GM19324 (cell line): ENCODE results near the gene TNS1.

Experiments used
- ATAC-seq: cut with Tn5 transposase; IDR thresholded peaks from one replicate; pipeline ENCODE4 v1.9.1; 2021; ENCODE audit warnings: mild to moderate bottlenecking, moderate library complexity; ENCODE audit not compliant: unreplicated experiment, low FRiP score

TNS1 gene

DNA sequence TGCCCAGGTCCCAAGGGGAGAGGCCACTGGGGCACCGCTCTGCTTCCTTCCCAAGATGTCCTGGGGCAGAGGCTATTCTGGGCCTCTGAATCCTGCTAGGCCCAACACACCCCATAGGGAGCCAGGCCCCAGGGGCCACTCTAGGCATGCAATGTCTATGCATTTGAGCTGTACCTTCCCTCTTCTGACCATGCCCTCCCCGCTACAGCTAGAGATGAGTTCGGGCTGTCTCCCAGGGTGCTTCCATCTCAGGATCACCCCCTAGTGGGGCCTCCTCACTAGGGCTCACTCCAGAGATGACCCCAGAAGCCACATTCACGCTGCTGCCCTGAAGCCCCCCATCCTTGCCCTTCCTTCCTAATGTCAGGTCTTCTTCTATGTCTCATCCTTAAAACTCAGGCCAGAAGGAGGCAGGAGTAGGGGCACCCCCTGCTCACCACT is 54.4 kb downstream of the TNS1 start:
- ATAC-seq = no peak

GRCh38 chr2:217947383-217948350 is 55.1 kb downstream of the TNS1 start:
- ATAC-seq = no peak

- ATAC-seq = no peak
Measured at GRCh38 chr2:217946051-217946450, 56.7 kb downstream of the TNS1 start.

GRCh38 chr2:217945530-217945929 is 57.3 kb downstream of the TNS1 start:
- no peak for ATAC-seq

DNA sequence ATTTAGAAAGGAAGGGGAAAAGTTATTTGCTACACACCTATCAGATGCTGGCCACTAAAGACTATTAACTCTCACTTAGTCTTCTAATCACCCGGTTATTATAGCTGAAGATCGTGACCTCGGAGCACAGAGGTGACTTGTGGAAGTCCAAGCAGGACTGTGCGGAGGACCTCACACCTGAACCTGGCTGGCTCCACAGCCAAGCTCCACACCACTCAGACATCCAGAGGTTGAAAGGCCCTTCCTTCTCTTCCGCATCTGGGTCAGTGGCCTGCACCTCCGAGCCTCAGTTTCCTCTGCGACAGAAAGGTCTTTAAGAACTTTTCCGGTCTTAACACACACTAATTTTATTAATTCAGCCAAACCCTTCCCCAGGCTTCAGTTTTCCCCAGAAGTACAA is 57.9 kb downstream of the TNS1 start:
- ATAC-seq = no peak

GRCh38 chr2:217944366-217944765 is 58.4 kb downstream of the TNS1 start:
- ATAC-seq = no peak

GRCh38 chr2:217943446-217944321 is 59.1 kb downstream of the TNS1 start:
- ATAC-seq = no peak

GRCh38 chr2:217942731-217943335 is 60.0 kb downstream of the TNS1 start:
- ATAC-seq = no peak

DNA sequence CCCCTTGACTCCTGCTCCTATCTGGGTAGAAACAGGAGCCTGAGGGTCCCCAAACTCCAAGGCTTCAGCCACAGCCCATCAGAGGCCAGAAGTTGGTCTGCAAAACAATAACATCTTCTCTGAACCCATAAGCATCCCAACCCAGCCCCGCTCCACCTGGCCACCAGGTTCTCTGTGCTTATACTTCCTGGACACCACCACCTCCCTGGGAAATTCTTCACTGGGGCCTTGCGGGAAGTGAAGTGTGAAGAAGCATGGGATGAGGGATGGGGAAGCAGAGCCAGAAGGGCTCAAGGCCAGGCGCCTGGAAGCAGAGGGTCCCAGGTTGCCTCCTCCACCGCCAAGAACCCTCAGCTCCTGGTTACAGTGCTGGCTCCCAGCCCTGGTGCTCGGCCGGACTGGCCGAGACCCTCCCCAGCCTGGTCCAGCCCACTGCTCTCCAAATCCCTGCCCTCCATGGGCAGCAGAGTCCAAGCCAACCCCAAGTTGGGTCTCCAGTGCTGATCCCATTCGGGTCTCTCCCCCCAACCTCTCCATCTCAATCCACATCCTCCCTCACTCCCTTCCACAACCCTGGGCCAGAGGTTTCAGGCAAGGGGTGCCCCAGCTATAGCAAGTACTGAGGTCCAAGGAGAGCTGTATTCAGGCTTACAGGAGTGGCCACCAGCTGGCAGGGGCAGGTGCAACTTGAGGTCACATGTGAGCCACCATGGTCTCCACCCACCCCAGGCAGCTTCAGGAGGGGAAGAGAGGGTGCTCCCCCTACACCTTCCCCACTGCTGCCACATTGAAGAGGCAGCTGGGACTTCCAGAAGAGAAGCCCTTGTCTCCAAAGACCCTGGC is 60.7 kb downstream of the TNS1 start:
- no peak for ATAC-seq

DNA sequence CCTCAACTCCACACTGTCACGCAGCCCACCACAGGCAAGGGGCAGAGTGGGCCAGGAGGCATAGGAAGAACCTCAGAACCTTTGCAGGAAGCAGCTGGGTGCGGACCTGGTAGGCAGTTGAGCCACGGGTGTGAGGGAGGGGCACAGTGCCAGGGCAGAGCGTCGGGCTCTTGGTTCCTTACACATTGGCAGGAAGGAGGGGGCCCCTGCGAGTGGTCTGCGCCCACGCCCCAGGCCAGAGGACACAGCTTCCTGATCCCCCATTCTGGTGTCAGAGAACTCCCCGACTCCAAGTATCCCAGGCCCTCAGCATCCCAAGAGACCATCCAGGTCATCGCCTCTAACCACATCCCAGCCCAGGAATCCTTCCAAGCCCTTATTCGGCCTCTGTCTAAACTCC is 61.5 kb downstream of the TNS1 start:
- no peak for ATAC-seq

- no peak for ATAC-seq
Measured at GRCh38 chr2:217940261-217941220, 62.3 kb downstream of the TNS1 start.

- no peak for ATAC-seq
Measured at GRCh38 chr2:217939629-217940245, 63.1 kb downstream of the TNS1 start.

DNA sequence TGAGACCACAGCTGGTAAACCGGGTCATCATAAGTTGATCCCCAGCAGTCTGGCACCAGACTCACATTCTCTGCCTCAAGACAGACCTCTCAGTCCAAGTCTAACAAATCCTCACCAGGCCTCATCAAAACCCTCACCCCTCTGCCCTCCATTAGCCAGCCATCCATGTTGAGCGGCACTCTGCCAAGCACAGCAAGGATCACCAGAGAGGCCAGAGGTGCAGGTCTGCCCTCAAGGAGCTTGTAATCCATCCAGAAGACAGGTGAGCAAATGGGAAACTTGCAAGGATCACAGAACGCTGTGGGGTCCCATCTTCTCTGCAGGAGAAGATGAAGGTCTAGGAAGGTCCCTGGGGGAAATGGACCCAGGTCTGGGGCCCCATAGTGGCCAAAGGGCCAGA is 63.6 kb downstream of the TNS1 start:
- ATAC-seq = no peak

DNA sequence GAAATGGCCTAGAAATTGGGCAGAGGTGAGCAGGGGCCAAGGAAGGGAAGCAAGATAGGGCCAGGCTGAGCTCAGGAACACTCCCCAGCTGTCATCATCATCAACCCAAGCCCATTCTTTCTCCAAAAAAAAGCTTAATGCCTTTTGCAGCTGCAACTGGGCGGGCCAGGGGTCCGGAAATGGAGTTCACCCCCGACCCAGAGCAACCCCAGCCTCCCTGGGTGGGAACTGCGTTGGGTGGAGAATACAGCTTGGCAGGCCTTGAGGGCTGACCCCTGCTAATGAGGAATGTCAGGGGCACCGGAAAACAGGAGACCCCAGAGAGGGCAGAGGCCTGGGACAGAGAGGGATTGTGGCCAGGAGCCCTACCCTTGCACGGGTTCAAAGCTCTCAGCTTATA is 64.8 kb downstream of the TNS1 start:
- ATAC-seq = no peak

GRCh38 chr2:217937446-217937845 is 65.3 kb downstream of the TNS1 start:
- no peak for ATAC-seq

DNA sequence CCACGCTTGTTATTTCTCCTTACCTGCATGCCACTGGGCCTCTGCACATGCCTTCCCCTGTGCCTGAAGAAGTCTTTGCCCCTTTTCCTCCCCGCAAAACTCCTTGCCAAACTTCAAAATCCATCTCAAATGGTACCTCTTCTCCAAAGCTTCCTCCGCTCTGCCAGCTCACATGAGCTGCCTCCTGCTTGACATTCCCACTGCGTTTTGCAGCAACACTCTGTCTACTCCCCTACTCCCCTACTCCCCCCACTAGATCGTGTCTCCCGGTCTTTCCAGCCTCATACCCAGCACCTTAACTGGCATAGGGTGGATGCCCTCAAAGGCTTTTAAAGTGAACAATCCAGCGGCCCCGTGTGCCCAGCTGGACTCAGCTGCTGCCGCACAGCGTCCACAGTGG is 65.8 kb downstream of the TNS1 start:
- no peak for ATAC-seq

GRCh38 chr2:217935901-217936684 is 66.7 kb downstream of the TNS1 start:
- no peak for ATAC-seq
